Neural progenitor cell (in vitro differentiated cells): ENCODE results near the gene MT1A. TPM values are rescaled to one million over a fixed set of nuclear protein-coding genes. Genes with fewer than 3 reads are reported as not detected.

Experiments
- DNase-seq: peaks from one replicate; pipeline ENCODE4 v3.0.0-alpha.2; 2016; ENCODE audit warnings: low spot score
- H2AFZ ChIP-seq: fragments of 200-600 bp; sonication (generic); replicated peaks from 2 replicates; pipeline ENCODE4 v1.6.1; 2016; ENCODE audit warnings: antibody characterized with exemption
- H3F3A ChIP-seq: fragments of 200-600 bp; sonication (generic); 2 replicates; pipeline ENCODE4 v1.6.1; 2016; ENCODE audit warnings: antibody characterized with exemption, low read depth
- H3K27ac ChIP-seq: fragments of 200-600 bp; sonication (generic); 2 replicates; pipeline ENCODE4 v1.5.1; 2016; ENCODE audit warnings: mild to moderate bottlenecking
- H3K27me3 ChIP-seq: fragments of 200-600 bp; sonication (generic); 2 replicates; pipeline ENCODE4 v1.6.1; 2016; ENCODE audit warnings: mild to moderate bottlenecking, moderate library complexity
- H3K36me3 ChIP-seq: fragments of 200-600 bp; sonication (generic); 2 replicates; pipeline ENCODE4 v1.5.1; 2016
- H3K4me1 ChIP-seq: fragments of 200-600 bp; sonication (generic); 2 replicates; pipeline ENCODE4 v1.6.1; 2016; ENCODE audit warnings: mixed run types
- H3K4me2 ChIP-seq: fragments of 200-600 bp; sonication (generic); 2 replicates; pipeline ENCODE4 v1.6.1; 2016
- H3K4me3 ChIP-seq: fragments of 200-600 bp; sonication (generic); 2 replicates; pipeline ENCODE4 v1.5.1; 2016
- H3K79me2 ChIP-seq: fragments of 200-600 bp; sonication (generic); 2 replicates; pipeline ENCODE4 v1.6.1; 2016; ENCODE audit warnings: low read depth
- H3K9ac ChIP-seq: fragments of 200-600 bp; sonication (generic); 2 replicates; pipeline ENCODE4 v1.6.1; 2016
- H3K9me3 ChIP-seq: fragments of 200-600 bp; sonication (generic); 2 replicates; pipeline ENCODE4 v1.5.1; 2016; ENCODE audit warnings: low read depth
- H4K20me1 ChIP-seq: fragments of 200-600 bp; sonication (generic); 2 replicates; pipeline ENCODE4 v1.6.1; 2016; ENCODE audit warnings: low read depth
- H3K27ac Mint-ChIP-seq: 3 replicates; pipeline ENCODE4 v1.8.0; 2021; ENCODE audit warnings: mixed read lengths
- H3K27me3 Mint-ChIP-seq: 2 replicates; pipeline ENCODE4 v1.8.0; 2022; ENCODE audit warnings: low read depth, mild to moderate bottlenecking, inconsistent platforms, moderate library complexity, mixed read lengths; ENCODE audit not compliant: insufficient read depth
- H3K36me3 Mint-ChIP-seq: 3 replicates; pipeline ENCODE4 v1.8.0; 2021; ENCODE audit warnings: mixed read lengths
- H3K4me1 Mint-ChIP-seq: 3 replicates; pipeline ENCODE4 v1.8.0; 2021; ENCODE audit warnings: mixed read lengths
- H3K4me3 Mint-ChIP-seq: 3 replicates; pipeline ENCODE4 v1.8.0; 2021; ENCODE audit warnings: mild to moderate bottlenecking, moderate library complexity, mixed read lengths
- H3K9me3 Mint-ChIP-seq: 3 replicates; pipeline ENCODE4 v1.8.0; 2020; ENCODE audit warnings: mixed read lengths
- EZH2 ChIP-seq: fragments of 200-600 bp; sonication (generic); IDR thresholded peaks from 2 replicates; pipeline ENCODE4 v1.6.1; 2017; ENCODE audit warnings: antibody characterized with exemption, mild to moderate bottlenecking, moderate library complexity
- EZH2phosphoT487 ChIP-seq: fragments of 200-600 bp; sonication (generic); IDR thresholded peaks from 2 replicates; pipeline ENCODE4 v1.6.1; 2017; ENCODE audit warnings: antibody characterized with exemption
- total RNA-seq: library from RNA; depleted of rRNA; stranded (reverse); fragments of >200 nt; gene quantifications from 2 replicates; pipeline ENCODE4 v1.2.3, GENCODE V29; 2015; ENCODE audit warnings: low replicate concordance
- TF ChIP-seq, protein P1 (sequence below): fragments of 200-600 bp; sonication (generic); IDR thresholded peaks from 2 replicates; pipeline ENCODE4 v1.5.1; 2017; ENCODE audit warnings: antibody characterized with exemption, mild to moderate bottlenecking

MT1A gene
- total RNA-seq, 1 donor from 2014 or later = not detected

DNA sequence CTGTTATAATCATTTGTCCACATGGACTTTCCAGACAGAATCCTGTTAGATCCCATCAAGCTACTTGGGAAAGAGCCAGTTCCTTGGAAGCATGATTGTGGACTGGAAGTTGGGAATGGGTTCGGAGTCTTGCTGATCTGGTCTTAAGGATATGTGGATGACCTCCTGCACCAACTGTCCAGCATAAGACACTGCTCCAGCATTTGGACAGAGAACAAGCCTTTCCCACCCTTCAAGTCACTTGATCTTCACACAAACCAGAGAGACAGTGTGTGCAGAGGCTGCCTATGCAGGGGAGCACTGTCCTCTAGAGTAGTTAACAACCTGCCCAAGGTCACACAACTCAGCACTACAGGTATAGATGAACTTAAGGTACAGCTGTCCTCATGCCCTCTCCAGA, 7.4 kb downstream of the MT1A start:
- Mint-ChIP-seq H3K4me1 (peaks cover 3% of the 10 kb centered on the region), H3K9me3 (no peaks in the 10 kb centered on the region), H3K27ac (no peak overlapping the region), H3K27me3 (peaks cover 81% of the 10 kb centered on the region), H3K4me3 (no peak overlapping the region), H3K36me3 (no peaks in the 10 kb centered on the region)
- TF ChIP-seq EZH2 = no peak
- no peak for TF ChIP-seq EZH2phosphoT487
- TF ChIP-seq, protein P1, sequence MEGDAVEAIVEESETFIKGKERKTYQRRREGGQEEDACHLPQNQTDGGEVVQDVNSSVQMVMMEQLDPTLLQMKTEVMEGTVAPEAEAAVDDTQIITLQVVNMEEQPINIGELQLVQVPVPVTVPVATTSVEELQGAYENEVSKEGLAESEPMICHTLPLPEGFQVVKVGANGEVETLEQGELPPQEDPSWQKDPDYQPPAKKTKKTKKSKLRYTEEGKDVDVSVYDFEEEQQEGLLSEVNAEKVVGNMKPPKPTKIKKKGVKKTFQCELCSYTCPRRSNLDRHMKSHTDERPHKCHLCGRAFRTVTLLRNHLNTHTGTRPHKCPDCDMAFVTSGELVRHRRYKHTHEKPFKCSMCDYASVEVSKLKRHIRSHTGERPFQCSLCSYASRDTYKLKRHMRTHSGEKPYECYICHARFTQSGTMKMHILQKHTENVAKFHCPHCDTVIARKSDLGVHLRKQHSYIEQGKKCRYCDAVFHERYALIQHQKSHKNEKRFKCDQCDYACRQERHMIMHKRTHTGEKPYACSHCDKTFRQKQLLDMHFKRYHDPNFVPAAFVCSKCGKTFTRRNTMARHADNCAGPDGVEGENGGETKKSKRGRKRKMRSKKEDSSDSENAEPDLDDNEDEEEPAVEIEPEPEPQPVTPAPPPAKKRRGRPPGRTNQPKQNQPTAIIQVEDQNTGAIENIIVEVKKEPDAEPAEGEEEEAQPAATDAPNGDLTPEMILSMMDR = no peak
- peaks cover 35% of the 10 kb centered on the region for H4K20me1 ChIP-seq
- H3K9ac ChIP-seq = no peak overlapping the region
- H3K27me3 ChIP-seq = peaks cover 100% of the 10 kb centered on the region
- no peaks in the 10 kb centered on the region for H3K4me1 ChIP-seq
- no peaks in the 10 kb centered on the region for H3K79me2 ChIP-seq
- H3K27ac ChIP-seq = no peak overlapping the region
- no peaks in the 10 kb centered on the region for H3K9me3 ChIP-seq
- no peaks in the 10 kb centered on the region for H3F3A ChIP-seq
- H3K4me2 ChIP-seq = no peak overlapping the region
- no peaks in the 10 kb centered on the region for H3K36me3 ChIP-seq
- no peak for DNase-seq
- H3K4me3 ChIP-seq = no peak overlapping the region
- H2AFZ ChIP-seq = no peak overlapping the region

DNA sequence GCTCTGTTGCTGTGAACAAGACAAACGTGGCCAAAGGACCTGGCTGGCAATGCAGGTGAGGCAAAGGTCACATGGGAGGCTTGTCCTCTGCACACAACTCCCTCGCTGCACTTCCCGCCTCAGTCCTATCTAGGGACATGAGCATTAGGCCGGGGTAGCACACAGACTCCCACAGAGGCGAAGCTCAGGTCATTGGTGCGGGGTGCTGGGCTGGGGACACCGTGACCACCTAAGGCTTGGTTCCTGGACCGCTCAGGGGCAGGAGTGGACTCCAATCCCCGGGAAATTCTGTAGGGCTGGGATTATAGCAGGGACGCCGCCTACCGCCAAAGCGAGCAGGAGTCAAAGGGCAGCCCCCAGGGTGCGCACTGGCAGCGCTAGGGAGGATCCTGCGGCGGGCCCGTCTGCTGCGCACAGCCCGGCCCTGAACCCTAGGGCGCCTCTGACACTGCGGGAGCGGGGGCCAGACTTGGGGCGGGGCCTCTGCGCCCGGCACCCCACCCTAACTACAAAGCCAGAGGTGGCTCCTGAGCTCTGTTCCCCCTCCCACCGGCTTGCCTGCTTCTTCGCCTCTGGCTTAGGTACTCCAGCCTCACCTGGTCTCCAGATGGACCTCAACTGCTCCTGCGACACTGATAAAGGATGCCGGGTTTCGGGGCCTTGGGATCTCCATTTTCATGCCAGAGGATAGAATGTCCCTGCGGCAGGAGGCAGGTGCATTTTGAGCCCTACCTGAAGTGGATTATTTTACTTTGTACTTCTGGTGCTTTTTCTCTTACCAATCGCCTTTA, 9.4 kb downstream of the MT1A start:
- Histone ChIP-seq H2AFZ (no peak overlapping the region), H3K9ac (no peak overlapping the region), H4K20me1 (peaks cover 32% of the 10 kb centered on the region), H3K27ac (no peak overlapping the region), H3K79me2 (no peaks in the 10 kb centered on the region), H3F3A (no peaks in the 10 kb centered on the region), H3K36me3 (no peaks in the 10 kb centered on the region), H3K27me3 (peaks cover 100% of the 10 kb centered on the region), H3K9me3 (no peaks in the 10 kb centered on the region), H3K4me2 (no peak overlapping the region), H3K4me3 (no peak overlapping the region), H3K4me1 (no peaks in the 10 kb centered on the region)
- no peak overlapping the region for H3K27ac Mint-ChIP-seq
- peak; percentile 47 for DNase-seq
- TF ChIP-seq, protein P1 = no peak
- peak; percentile 87 for TF ChIP-seq EZH2
- TF ChIP-seq EZH2phosphoT487 = peak; percentile 36
- peaks cover 3% of the 10 kb centered on the region for H3K4me1 Mint-ChIP-seq
- H3K36me3 Mint-ChIP-seq = no peaks in the 10 kb centered on the region
- H3K4me3 Mint-ChIP-seq = no peak overlapping the region
- peaks cover 71% of the 10 kb centered on the region for H3K27me3 Mint-ChIP-seq
- no peaks in the 10 kb centered on the region for H3K9me3 Mint-ChIP-seq

- H3K9me3 Mint-ChIP-seq = no peaks in the 10 kb centered on the region
- DNase-seq = no peak
- no peak overlapping the region for H3K4me3 ChIP-seq
- H3K79me2 ChIP-seq = no peaks in the 10 kb centered on the region
- no peaks in the 10 kb centered on the region for H3K4me1 ChIP-seq
- H3K4me3 Mint-ChIP-seq = no peak overlapping the region
- H3K27ac Mint-ChIP-seq = no peak overlapping the region
- peaks cover 18% of the 10 kb centered on the region for H4K20me1 ChIP-seq
- no peak overlapping the region for H3K27ac ChIP-seq
- no peaks in the 10 kb centered on the region for H3K9me3 ChIP-seq
- no peaks in the 10 kb centered on the region for H3K36me3 Mint-ChIP-seq
- peaks cover 59% of the 10 kb centered on the region for H3K27me3 Mint-ChIP-seq
- H2AFZ ChIP-seq = no peak overlapping the region
- no peaks in the 10 kb centered on the region for H3F3A ChIP-seq
- no peaks in the 10 kb centered on the region for H3K36me3 ChIP-seq
- no peak overlapping the region for H3K4me2 ChIP-seq
- H3K27me3 ChIP-seq = peaks cover 98% of the 10 kb centered on the region
- H3K4me1 Mint-ChIP-seq = no peaks in the 10 kb centered on the region
- TF ChIP-seq EZH2 = no peak
- TF ChIP-seq, protein P1 = no peak
- no peak for TF ChIP-seq EZH2phosphoT487
- H3K9ac ChIP-seq = no peak overlapping the region
Measured at GRCh38 chr16:56649271-56649670, 10.8 kb downstream of the MT1A start.
